Motor neuron (in vitro differentiated cells): Measurements from ENCODE around the gene PRKCA. TPM values are rescaled to one million over a fixed set of nuclear protein-coding genes. Genes with fewer than 3 reads are reported as not detected.

Experiments
- ATAC-seq, 8 experiments: fragments of 200-7000 bp; cut with Tn5 transposase; replicated peaks in 6 of 8; 2 replicates each; pipeline ENCODE4 v1.8.0; 2021; ENCODE audit warnings: mild to moderate bottlenecking in 8 of 8, moderate library complexity in 8 of 8
- H3K27ac ChIP-seq, 2 donors: fragments of 250-450 bp; sonication (Bioruptor Pico); 2 replicates each; pipeline ENCODE4 v1.9.0; 2021; ENCODE audit warnings: antibody characterized with exemption in 2 of 2, mild to moderate bottlenecking in 2 of 2, moderate library complexity in 1 of 2
- H3K4me1 ChIP-seq, 2 donors: fragments of 250-450 bp; sonication (Bioruptor Pico); replicated peaks in 1 of 2; 2 replicates each; pipeline ENCODE4 v1.6.1; 2021; ENCODE audit warnings: antibody characterized with exemption in 2 of 2, mild to moderate bottlenecking in 2 of 2, moderate library complexity in 1 of 2
- H3K4me3 ChIP-seq, 5 donors: fragments of 250-450 bp; sonication (Bioruptor Pico); 2 replicates each; pipeline ENCODE4 v1.9.0; 2021; ENCODE audit warnings: antibody characterized with exemption in 5 of 5, mild to moderate bottlenecking in 5 of 5, moderate library complexity in 4 of 5
- WGBS, 10 experiments: fragments of 450-650 bp; shearing (Covaris generic); methylation state at CpG; one replicate each; pipeline ENCODE4 v1.0.0; 2022; 5-methylcytosine and 5-hydroxymethylcytosine counted together
- in situ Hi-C, 9 experiments: fragments of 400-800 bp; cut with MboI; loops; one replicate each; pipeline ENCODE4 v1.15.0; 2021; ENCODE audit warnings: low sequenced_read_pairs in 9 of 9, low pct_unique_long_range_greater_than_20kb in 2 of 9; ENCODE audit not compliant: unreplicated experiment in 9 of 9
- total RNA-seq, 8 experiments: library from RNA; unstranded; fragments of 300-600 nt; gene quantifications; 2 replicates each; pipeline versions ENCODE4 v1.2.3 to v1.2.4, GENCODE V29; 2022

Gene PRKCA
- total RNA-seq, 8 experiments from 2014 or later, result 5.6 to 38.8 (median 8.7) TPM

- peak in 1 of 8 experiments; percentile 65 for ATAC-seq
- in situ Hi-C loops, result loop anchor here in 1 of 9 experiments (25.0 kb wide), 1 partner anchor 303 kb away; no protein-coding TSS in a partner anchor
- 39 to 100% (median 60%) methylated on average over 1 to 4 of the region's 4 CpGs; no CpG with 5 or more reads in 5 of the 10 experiments for WGBS, 10 experiments
- H3K4me1 ChIP-seq, result peaks cover 8 to 9% of the 10 kb centered on the region in 2 donors
- no peak overlapping the region for H3K4me3 ChIP-seq
- no peak overlapping the region for H3K27ac ChIP-seq
Observed at GRCh38 chr17:66564992-66565465, 262.6 kb downstream of the PRKCA start.

GRCh38 chr17:66567234-66568170, 265.1 kb downstream of the PRKCA start:
- H3K27ac ChIP-seq, result no peak overlapping the region
- in situ Hi-C loops, result loop anchor here in 1 of 9 experiments (25.0 kb wide), 1 partner anchor 305 kb away; no protein-coding TSS in a partner anchor
- H3K4me1 ChIP-seq, result peaks cover 8 to 9% of the 10 kb centered on the region in 2 donors

GRCh38 chr17:66569572-66569971, 267.2 kb downstream of the PRKCA start:
- in situ Hi-C loops, result loop anchor here in 1 of 9 experiments (25.0 kb wide), 1 partner anchor 307 kb away; no protein-coding TSS in a partner anchor
- Histone ChIP-seq H3K27ac (no peak overlapping the region), H3K4me1 (peaks cover 8 to 9% of the 10 kb centered on the region in 2 donors), H3K4me3 (no peak overlapping the region)
- no peak for ATAC-seq
- 70 to 100% (median 96%) methylated on average over 1 to 2 of the region's 2 CpGs; no CpG with 5 or more reads in 2 of the 10 experiments for WGBS, 10 experiments

More at GRCh38 chr17:66567234-66568170, 265.1 kb downstream of the PRKCA start:
- H3K4me3 ChIP-seq, result no peak overlapping the region
- WGBS, 10 experiments, result 6 to 91% (median 73%) methylated on average over 4 to 11 of the region's 15 CpGs
- ATAC-seq, result peak; percentile 36 to 96 (median 70)

- Histone ChIP-seq H3K4me3 (no peak overlapping the region), H3K4me1 (peaks cover 2% of the 10 kb centered on the region in 2 donors), H3K27ac (no peak overlapping the region)
- in situ Hi-C loops, result loop anchor here in 1 of 9 experiments (25.0 kb wide), 1 partner anchor 308 kb away; no protein-coding TSS in a partner anchor
- 21 to 100% (median 83%) methylated on average over 1 to 9 of the region's 9 CpGs for WGBS, 10 experiments
- peak in 2 of 8 experiments; percentile 13 to 75 for ATAC-seq
Observed at GRCh38 chr17:66570447-66571195, 268.2 kb downstream of the PRKCA start.

GRCh38 chr17:66571745-66572144, 269.3 kb downstream of the PRKCA start:
- 89 to 100% (median 100%) methylated on average over 1 to 7 of the region's 8 CpGs; no CpG with 5 or more reads in 3 of the 10 experiments for WGBS, 10 experiments
- in situ Hi-C loops, result loop anchor here in 1 of 9 experiments (25.0 kb wide), 1 partner anchor 309 kb away; no protein-coding TSS in a partner anchor

GRCh38 chr17:66573078-66573477, 270.7 kb downstream of the PRKCA start:
- Histone ChIP-seq H3K4me1 (no peaks in the 10 kb centered on the region), H3K4me3 (no peak overlapping the region), H3K27ac (no peak overlapping the region)
- 0 to 100% (median 73%) methylated on average over 1 to 4 of the region's 4 CpGs for WGBS, 10 experiments
- ATAC-seq, result no peak
- in situ Hi-C loops, result loop anchor here in 1 of 9 experiments (25.0 kb wide), 1 partner anchor 311 kb away; no protein-coding TSS in a partner anchor

More at GRCh38 chr17:66571745-66572144, 269.3 kb downstream of the PRKCA start:
- Histone ChIP-seq H3K4me3 (no peak overlapping the region), H3K27ac (no peak overlapping the region), H3K4me1 (no peaks in the 10 kb centered on the region)
- ATAC-seq, result no peak

GRCh38 chr17:66574123-66574522, 271.7 kb downstream of the PRKCA start:
- H3K27ac ChIP-seq, result no peak overlapping the region
- in situ Hi-C loops, result loop anchor here in 1 of 9 experiments (25.0 kb wide), 1 partner anchor 312 kb away; no protein-coding TSS in a partner anchor
- ATAC-seq, result no peak
- 80 to 100% (median 90%) methylated on average over 1 to 4 of the region's 4 CpGs; no CpG with 5 or more reads in 2 of the 10 experiments for WGBS, 10 experiments
- H3K4me1 ChIP-seq, result no peaks in the 10 kb centered on the region
- H3K4me3 ChIP-seq, result no peak overlapping the region

- WGBS, 10 experiments, result 45 to 100% (median 65%) methylated on average over 1 to 6 of the region's 6 CpGs; no CpG with 5 or more reads in 2 of the 10 experiments
- in situ Hi-C loops, result no loop called here
Observed at GRCh38 chr17:66576473-66576872, 274.1 kb downstream of the PRKCA start.

GRCh38 chr17:66577041-66577440, 274.6 kb downstream of the PRKCA start:
- no peak overlapping the region for H3K27ac ChIP-seq
- 87 to 100% (median 96%) methylated on average over 3 to 7 of the region's 8 CpGs; no CpG with 5 or more reads in 6 of the 10 experiments for WGBS, 10 experiments
- H3K4me1 ChIP-seq, result peaks cover 0 to 10% of the 10 kb centered on the region in 2 donors
- no peak overlapping the region for H3K4me3 ChIP-seq
- ATAC-seq, result no peak
- in situ Hi-C loops, result no loop called here

More at GRCh38 chr17:66576473-66576872, 274.1 kb downstream of the PRKCA start:
- no peak overlapping the region for H3K4me3 ChIP-seq
- H3K27ac ChIP-seq, result no peak overlapping the region
- ATAC-seq, result no peak
- H3K4me1 ChIP-seq, result peaks cover 0 to 10% of the 10 kb centered on the region in 2 donors

GRCh38 chr17:66578781-66579489, 276.5 kb downstream of the PRKCA start:
- peaks cover 0 to 10% of the 10 kb centered on the region in 2 donors for H3K4me1 ChIP-seq
- 81 to 100% (median 98%) methylated on average over 2 to 9 of the region's 22 CpGs; no CpG with 5 or more reads in 4 of the 10 experiments for WGBS, 10 experiments
- H3K27ac ChIP-seq, result no peak overlapping the region
- in situ Hi-C loops, result no loop called here
- ATAC-seq, result peak in 1 of 8 experiments; percentile 15
- H3K4me3 ChIP-seq, result no peak overlapping the region

- Histone ChIP-seq H3K27ac (no peak overlapping the region), H3K4me1 (peaks cover 0 to 10% of the 10 kb centered on the region in 2 donors), H3K4me3 (no peak overlapping the region)
- WGBS, 10 experiments, result 50 to 100% (median 83%) methylated on average over 1 to 4 of the region's 4 CpGs; no CpG with 5 or more reads in 4 of the 10 experiments
- in situ Hi-C loops, result no loop called here
- no peak for ATAC-seq
Observed at GRCh38 chr17:66579556-66579955, 277.1 kb downstream of the PRKCA start.
